Heart left ventricle (tissue), 13 donors: ENCODE measurements around the gene RCN2.

Source experiments
- POLR2A ChIP-seq, 2 donors: fragments of 450-650 bp; IDR thresholded peaks; one replicate each; pipeline ENCODE4 v1.6.1; 2017; ENCODE audit warnings: antibody characterized with exemption in 2 of 2, mild to moderate bottlenecking in 2 of 2, moderate library complexity in 2 of 2
- TF ChIP-seq, protein P1 (sequence below), 12 donors: fragments of 200-600 bp; sonication (generic) in 4 of 12; IDR thresholded peaks; one replicate each; pipeline versions ENCODE4 v1.5.0 to v1.8.0; 2018 to 2022; ENCODE audit warnings: antibody characterized with exemption in 12 of 12, mild to moderate bottlenecking in 5 of 12
- donor health status: ischemic (EF 13 %, LVEDD 7.1; RV severe dilation, severe dysfunction).
- donor health status: DM: no; HTN: yes; CAD: no.
- donor health status: DM: no; HTN: no; CAD: no.
- donor health status: ischemic (EF 25% LVEDD 6.9; RV normal size, moderate dysfunction).
- donor health status: ischemic (EF 25% LVEDD 5.7; RV mildly dilated, moderate dysfunction).
- donor health status: ischemic (EF 35%, LVEDD 5.7; RV mildly dilated, moderate dysfunction).
- donor health status: nonischemic (EF 11% LVEDD 7.7; RV severe dilation, severe dysfunction).
- donor health status: DM: yes; HTN: yes; CAD: no.
- donor health status: PGD.
- donor health status: ischemic (EF 29% LVEDD 5.4; RV normal size, mild dysfunction).
- donor health status: nonischemic (EF 23%, LVEDD 6.1; RV moderate dilation, normal function).

DNA sequence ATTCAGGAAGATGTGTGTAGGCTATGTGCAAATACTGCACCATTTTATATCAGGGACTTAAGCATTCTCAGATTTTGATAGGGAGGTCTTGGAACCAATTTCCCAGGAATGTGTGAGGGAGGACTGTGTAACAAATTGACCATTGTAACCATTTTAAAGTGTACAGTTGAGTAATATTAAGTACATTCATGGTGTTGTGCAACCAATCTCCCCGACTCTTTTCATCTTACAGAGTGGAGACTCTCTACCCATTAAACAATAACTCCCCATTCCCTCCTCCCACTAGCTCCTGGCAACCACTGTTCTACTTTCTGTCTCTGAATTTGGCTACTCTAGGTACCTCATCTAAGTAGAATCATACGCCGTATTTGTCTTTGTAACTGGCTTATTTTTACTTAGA, 5.1 kb downstream of the RCN2 start:
- TF ChIP-seq, protein P1, sequence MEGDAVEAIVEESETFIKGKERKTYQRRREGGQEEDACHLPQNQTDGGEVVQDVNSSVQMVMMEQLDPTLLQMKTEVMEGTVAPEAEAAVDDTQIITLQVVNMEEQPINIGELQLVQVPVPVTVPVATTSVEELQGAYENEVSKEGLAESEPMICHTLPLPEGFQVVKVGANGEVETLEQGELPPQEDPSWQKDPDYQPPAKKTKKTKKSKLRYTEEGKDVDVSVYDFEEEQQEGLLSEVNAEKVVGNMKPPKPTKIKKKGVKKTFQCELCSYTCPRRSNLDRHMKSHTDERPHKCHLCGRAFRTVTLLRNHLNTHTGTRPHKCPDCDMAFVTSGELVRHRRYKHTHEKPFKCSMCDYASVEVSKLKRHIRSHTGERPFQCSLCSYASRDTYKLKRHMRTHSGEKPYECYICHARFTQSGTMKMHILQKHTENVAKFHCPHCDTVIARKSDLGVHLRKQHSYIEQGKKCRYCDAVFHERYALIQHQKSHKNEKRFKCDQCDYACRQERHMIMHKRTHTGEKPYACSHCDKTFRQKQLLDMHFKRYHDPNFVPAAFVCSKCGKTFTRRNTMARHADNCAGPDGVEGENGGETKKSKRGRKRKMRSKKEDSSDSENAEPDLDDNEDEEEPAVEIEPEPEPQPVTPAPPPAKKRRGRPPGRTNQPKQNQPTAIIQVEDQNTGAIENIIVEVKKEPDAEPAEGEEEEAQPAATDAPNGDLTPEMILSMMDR (IDR thresholded peaks at IDR 0.05), result no peak
- no peak for TF ChIP-seq POLR2A (IDR thresholded peaks at IDR 0.05)
